OCI-M1 (cell line): Measurements from ENCODE around the gene VPS25.
"Not testable (repeated sequence)": the region's sequence is repeated elsewhere in the genome, so short reads cannot be mapped to it uniquely, and the experiment has no call there.

Source experiments
- DNase-seq: peaks from one replicate; lab custom pipeline; 2025; lab: John Stamatoyannopoulos, UW

Gene VPS25

DNA sequence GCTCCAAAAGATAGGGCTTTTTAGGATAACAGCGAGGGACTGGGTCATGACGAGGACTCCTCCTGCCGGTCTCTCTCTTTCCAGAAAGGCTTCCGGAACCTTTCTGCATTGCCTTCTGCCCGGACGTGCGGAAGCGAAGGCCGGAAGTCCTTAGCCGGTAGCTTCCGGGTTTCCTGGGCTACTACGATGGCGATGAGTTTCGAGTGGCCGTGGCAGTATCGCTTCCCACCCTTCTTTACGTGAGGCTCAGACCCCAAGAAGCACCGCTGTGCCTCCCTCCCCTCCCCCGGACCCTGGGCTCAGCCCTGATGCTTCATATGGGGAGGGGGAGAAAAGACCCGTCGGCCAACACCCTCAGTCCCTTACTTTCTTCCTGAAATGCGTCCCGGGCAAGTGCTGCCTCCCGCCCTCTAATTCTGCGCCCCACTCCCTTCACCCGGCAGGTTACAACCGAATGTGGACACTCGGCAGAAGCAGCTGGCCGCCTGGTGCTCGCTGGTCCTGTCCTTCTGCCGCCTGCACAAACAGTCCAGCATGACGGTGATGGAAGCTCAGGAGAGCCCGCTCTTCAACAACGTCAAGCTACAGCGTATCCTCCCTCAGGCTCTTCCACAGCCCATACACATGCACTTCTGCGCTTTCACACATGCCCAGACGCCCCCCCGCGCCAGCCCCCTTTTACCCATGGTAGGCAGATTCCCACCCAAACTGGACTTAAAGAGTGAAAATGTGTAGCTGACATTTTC lies at the start of gene VPS25:
TSS of gene VPS25 (plus strand) at position 160 of the 746 bp plus-strand sequence. CDS start at position 187, 27 bp downstream.
- peak; percentile 90 for DNase-seq

DNA sequence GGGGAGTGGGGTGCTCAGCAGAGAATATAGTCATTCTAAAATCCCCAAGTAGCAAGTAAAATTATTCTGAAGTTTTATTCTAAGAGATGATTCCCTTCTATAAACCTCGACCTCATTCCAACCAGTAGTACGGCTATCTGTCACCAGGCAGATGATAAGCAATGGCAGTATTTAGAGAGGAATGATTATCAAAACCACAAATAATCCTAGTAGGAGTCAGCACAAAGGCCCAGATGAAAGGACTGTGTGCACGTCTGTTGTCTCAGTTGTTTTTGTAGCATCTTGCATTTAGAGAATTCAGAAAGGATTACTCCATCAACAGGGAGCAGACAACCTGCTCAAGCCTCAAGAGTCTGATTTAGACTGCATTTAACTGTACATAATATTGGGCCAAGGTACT lies 49.6 kb upstream of the VPS25 start:
- no peak for DNase-seq

DNA sequence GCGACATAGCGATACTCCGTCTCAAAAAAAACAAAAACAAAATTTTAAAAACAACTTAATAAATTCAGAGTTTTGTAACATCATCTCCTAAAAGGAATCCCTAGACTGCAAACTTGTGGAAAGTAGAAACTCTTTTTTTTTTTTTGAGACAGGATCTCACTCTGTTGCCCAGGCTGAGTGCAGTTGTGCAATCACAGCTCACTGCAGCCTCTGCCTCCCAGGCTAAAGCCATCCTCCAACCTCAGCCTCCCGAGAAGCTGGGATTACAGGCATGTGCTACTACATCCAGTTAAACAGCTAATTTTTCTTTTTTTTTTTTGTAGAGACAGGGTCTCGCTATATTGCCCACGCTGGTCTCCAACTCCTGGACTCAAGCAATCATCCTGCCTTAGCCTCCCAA lies 48.1 kb upstream of the VPS25 start:
- DNase-seq = no peak

DNA sequence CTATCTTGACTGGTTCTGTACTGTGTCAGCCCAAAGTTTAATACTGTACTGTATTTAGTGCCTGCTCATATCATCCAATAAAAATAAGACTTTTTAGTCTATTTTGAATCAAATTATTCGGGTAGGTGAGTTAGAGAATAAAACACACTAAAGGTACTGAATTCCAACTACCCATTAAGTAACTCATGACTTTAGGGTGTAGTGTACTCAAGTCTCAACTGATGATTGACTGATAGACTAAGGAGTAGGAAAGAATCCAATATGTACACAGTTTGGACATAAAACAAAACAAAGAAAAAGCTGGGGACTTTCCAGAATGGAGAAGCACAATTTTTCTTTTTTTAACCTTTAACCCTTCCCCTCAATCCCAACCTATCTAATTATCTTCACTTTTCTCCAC lies 32.5 kb upstream of the VPS25 start:
- DNase-seq = no peak

DNA sequence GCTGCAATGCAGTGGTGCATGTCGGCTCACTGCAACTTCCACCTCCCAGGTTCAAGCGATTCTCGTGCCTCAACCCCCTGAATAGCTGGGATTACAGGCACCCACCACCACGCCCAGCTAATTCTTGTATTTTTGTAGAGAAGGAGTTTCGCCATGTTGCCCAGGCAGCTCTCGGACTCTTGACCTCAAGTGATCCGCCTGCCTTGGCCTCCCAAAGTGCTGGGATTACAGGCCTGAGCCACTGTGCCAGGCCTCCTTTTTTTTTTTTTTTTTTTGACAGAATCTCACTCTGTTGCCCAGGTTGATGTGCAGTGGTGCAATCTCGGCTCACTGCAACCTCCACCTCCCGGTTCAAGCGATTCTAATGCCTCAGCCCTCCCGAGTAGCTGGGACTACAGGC lies 30.3 kb upstream of the VPS25 start:
- DNase-seq = not testable (repeated sequence)

DNA sequence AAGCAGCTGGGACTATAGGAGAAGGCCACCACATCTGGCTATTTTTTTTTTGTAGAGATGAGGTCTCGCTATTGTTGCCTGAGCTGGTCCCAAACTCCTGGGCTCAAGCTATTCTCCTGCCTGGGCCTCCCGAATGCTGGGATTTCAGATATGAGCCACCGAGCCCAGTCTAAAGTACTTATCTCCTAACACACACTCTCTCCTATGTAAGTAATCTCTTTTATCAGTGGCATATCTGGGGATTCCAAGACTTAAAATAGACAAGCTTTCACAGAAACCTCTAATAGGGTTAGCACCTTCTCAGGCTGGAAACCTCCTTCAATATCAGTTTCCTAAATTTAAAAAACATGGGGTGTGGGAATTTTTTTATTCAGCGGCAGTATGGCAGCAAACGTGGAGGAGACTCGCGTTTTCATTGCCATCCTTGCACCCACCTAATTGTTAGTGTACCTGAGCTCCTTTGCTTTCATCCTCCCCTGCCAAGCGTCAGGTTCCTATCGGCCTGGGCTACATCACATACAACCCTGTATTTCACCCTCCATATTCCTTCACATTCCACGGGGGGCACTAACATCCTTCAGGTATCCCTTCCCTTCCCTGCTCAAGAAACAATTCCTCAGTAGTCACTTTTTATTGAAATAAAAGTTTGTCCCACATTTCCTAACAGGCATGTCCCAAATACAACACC lies 29.5 kb upstream of the VPS25 start:
- peak; percentile 59 for DNase-seq

DNA sequence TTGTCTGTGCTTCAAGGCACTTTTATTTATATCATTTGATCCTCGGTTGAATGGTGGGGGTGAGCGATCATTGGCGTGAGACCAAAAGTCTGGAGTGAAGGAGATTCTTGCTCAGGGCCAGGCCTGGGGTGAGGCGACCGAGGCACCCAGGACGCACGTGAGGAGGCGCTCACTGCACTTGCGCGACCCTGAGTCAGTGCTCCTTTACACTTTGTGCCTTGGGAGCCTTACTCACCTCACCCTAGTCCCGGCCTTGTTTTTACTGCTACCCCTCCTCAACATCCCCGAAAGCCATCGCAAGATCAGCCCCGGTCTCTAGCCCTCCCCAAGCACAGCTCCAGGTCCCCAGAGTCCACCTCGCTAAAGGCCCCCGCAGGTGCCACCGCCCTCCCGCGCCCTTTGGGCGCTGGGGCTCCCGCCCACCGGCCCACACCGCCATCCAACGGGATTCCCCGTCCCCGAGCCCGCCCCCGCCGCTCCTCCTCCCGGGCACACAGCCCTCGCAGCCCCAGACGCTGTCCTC lies 28.9 kb upstream of the VPS25 start:
- DNase-seq = peak; percentile 78

DNA sequence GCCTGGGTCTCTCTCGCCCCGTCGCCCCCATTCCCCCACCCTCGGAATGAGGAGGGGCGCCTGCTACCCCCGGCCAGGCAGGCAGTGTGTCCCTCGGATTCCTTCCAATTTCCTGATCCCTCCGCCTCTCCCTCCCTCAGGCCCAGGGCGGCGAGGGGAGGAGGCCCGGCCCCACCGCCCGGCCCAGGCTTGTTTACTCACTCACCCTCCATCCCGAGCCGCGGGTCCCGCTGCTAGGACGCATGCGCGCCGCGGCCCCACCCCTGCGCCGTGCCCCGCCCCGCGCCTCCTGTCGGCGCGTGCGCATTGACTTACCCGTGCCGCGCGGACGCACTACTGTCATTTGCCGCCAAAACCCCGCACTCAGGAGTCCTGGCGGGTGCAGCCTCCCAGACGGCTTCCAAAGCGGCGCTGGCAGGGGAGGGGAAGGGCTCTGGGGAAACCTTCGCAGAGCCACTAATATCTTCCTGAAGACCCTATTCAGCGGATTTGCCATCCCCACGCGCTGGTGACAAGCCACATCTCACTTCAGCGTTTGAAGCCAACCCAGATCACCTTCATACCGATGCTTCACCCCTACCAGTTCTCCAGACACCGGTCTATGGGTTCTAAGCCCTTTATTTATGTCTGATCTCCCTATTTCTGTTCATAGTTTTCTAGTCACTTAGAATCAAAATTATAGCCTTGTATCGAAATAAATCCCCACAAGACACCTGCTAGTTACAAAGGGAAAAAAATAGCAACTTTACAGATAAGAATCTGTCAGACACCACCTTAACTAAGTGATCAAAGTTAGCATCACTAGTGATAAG lies 28.2 kb upstream of the VPS25 start, which contains the start of gene EZH1:
TSS of gene EZH1 (minus strand) at position 235 of the 812 bp plus-strand sequence. CDS start 16,099 bp downstream, outside the sequence.
- peak; percentile 95 for DNase-seq

DNA sequence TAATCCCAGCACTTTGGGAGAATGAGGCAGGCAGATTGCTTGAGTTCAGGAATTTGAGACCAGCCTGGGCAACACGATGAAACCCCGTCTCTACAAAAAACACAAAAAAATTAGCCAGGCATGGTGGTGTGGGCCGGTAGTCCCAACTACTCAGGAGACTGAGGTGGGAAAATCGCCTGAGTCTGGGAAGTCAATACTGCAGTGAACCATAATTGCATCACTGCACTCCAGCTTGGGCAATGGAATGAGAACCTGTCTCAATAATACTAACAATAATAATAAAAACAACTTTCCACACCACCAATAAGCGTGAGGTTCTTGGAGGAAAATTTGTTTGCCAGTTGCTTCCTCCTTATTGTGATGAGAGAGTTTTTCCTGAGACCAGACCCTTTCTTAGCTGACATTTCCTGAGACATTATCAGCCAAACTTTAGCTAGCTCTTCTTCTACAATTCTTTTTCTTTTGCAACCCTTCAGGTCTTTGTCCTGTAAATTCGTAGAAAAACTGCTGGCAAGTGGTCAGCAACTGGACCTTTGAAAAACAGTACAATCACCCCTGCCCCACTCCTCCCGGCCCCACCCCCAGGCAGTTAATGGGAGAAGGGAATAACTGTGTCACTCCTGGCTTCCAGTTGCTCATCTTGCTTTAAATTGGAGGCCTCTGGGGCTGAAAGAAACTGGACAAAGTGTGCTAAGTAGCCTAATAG lies 24.9 kb upstream of the VPS25 start:
- DNase-seq = no peak

DNA sequence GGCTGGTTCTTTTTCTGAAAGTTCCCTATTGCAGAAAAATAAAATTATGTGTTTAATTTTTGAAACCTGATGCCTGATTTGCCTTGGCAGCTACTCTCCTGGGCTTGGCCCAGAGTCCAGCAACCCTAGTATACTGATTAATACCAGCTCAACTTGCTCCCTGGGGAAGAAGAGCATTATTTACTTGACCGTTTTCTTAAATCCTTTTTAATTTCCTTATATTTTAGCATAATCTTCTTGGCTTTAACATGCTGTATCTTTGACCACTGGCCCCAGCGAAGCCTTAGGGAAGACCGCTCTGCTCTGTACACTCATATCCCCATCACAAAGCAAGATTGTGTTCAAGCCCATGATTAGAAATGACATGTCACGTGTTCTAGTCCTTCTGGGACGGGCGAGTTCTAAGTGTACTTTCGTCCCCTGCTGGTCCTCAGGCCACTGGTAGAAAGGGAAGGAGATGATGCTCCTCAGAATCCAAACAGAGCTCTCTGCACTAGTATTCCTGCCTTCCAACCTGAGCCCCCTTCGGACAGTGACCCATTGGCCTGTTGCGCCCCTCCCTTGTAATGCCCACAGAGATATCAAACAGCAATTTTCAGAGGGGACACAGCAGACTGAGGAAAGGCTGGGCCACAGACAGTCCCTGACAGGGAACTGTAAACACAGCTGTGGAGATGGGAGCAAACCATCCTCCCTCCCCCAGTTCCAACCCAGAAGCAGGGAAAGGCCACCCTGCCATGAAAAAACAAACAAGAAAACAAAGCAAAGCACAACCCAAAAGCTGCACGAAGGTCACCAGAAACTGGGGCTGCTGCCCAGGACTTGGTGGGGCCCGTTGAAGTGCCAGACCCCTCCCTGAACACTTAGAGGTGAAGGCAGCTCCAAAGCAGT lies 24.1 kb upstream of the VPS25 start:
- no peak for DNase-seq

DNA sequence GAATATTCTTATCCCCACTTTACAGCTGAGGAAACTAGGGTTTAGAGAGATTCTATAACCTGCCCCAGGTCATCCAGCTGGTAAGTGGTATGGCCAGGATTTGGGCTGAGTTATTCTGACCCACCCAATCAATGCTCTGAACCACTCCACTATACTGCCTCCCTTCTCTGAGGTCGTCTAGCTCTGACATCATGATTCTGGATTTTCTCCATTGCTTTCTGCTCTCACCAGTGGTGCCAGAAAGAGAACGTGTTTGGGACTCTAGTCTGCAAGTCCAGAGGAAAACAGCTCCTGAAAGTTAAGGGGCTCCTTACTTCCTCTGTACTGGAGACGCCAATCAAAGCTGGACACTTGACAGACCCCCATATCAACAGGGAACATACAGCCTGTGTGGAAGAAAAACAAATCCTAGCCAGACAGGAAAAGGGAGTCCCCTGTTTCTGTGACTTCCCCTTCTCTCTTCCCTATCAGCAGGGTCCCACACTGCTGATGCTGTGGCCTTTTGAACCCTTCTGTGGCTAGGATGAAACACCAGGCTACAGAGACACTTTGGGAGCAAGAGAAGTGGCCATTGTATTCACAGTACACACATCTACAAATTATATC lies 22.4 kb upstream of the VPS25 start:
- DNase-seq = peak; percentile 87

DNA sequence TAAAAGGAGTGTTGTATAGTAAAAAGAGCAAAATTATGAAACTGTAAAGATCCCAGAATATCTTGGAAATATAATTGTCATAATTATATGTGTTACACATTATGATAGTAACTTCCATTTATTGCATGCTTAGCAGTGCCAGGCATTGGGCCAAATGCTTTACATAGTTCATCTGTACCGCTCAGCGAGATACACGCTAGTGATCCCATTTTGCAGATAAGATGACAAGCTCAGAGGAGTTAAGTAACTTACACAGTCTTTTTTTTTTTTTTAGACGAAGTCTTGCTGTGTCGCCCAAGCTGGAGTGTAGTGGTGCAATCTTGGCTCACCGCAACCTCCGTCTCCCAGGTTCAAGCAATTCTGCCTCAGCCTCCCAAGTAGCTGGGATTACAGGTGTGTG lies 21.6 kb upstream of the VPS25 start:
- peak; percentile 28 for DNase-seq

DNA sequence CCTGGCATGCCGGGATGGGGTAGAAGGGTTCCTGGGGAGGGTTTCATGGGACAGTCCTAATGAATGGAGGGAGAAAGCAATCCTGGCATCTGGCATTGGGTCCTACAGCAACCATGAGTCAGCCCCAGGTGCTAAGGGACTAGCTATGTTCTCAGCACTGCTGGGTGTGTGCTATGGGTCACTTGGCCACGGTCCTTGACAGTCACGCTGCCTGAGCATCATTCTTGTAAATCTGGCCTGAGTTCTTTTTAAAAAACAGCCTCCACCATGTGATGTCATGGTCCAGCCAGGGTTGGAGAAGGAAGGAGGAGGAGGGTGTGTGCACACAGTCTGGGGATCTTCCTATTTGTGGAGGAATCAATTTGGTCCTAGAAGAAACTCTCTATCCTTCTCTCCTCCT lies 18.5 kb upstream of the VPS25 start:
- no peak for DNase-seq

DNA sequence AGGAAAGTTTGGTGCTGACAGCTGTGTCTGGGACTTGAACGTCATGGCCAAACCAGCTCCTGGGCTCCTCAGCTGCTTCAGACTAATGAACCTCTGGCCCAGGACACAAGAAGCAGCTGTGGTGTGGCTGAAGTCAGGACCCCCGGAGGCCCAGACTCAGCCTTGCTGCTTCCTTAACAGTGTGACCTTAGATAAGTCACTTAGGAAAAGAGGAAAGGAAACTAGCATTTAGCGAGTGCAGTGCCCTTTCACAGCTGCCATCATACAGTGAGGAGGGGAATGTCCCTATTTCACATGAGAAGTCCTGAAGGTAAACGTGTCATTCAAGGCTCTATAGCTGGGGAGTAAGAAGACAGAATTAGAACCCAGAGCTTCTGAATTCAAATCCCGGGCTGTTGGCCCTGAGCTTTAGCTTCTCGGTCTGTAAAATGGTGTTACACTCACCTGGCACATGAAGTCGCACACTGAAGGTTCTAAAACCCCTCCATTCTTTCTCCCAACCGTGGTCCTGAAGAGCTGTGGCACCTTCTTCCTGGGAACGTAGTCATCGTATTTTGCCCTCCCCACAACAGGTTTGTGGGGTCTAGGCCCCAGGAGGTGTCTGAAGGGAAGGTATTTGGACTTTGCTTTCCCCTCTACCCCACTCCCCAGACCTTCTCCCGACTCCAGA lies 13.1 kb upstream of the VPS25 start:
- no peak for DNase-seq

DNA sequence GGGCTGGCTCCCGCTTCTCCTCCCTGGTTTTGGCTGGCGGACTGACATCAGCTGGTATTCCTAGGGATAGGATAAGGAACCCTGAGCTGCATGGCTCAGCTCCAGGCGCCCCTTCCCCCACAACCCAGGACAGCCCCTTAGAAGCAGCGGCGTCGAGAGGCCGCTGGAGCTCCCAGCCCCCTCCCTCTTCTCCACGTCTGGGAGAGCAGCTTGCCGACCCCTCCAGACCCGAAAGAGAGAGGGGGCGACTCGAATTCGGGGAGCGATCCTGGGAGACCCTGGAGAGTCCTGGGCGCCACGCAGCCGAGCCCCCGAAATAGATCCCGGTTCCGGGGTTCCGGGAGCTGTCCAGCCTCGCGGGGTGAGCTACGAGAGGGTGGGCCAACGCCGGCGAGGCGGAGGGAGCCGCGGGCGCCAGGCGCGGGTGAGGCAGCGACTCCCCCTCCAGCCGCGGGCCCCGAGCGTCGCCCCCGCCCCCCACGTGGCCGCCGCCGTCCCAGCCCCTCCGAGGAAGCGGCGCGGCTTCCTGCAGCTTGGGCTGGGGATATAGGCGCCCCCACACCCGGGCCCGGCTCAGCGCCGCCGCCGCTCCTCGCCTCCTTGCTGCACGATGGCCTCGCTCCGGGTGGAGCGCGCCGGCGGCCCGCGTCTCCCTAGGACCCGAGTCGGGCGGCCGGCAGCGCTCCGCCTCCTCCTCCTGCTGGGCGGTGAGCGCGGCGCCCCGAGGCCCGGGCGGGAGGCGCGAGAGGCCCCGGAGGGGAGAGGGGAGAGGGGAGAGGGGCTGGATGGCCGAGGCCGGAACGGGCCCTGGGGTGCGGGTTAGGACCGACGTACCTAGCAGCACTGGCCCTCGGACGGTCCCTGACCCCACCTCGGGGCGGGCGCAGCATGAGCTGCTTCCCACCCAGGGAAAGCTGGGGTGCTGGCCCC lies 12.3 kb upstream of the VPS25 start, which contains the start of gene RAMP2:
TSS of gene RAMP2 (plus strand) at position 576 of the 930 bp plus-strand sequence. CDS start at position 611, 35 bp downstream.
- no peak for DNase-seq

DNA sequence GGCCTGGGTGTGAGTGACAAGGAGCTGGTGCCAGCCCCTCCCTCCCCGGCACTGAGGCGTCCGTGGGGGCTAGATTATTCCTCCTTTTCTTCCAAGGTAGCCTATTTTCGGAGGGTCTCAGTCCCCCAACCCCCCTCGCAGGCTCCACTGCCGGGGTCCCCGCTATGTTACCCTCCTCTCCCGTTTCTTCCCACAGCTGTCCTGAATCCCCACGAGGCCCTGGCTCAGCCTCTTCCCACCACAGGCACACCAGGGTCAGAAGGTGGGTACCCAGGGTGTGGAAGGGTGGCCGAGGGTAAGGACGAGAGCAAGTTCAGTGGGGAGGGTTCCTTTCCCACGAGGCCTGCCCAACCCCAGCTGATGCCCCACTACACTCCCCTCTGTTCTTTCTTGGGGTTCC lies 11.6 kb upstream of the VPS25 start:
- no peak for DNase-seq

DNA sequence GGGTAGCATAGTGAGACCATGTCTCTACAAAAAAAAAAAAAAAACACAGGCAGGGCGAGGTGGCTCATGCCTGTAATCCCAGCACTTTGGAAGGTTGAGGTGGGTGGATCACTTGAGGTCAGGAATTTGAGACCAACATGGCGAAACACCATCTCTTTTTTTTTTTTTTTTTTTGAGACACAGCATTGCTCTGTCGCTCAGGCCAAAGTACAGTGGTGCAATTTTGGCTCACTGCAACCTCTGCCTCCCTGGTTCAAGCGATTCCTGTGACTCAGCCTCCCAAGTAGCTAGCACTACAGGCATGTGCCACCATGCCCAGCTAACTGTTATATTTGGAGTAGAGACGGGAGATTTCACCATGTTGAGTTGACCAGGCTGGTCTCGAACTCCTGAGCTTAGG lies 7.1 kb upstream of the VPS25 start:
- no peak for DNase-seq

DNA sequence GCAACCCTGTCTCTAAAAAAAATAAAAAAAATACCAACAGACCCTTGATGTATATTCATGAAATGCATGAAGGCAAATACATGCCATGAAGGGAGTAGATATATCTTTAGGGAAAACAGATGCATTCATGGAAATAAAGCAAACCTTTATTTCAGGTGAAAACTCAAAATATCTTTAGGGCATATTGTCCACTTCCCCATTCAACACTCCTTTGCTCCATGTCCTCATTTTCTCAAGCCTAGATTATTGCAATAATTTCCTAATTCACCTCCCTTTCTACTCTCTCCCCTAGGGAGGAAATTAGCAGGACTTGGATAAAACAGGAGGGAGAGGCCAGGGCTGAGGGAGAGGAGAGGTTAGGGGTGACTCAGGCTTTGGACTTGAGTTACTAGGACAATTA lies 5.7 kb upstream of the VPS25 start:
- no peak for DNase-seq
